K562 (cell line): Measurements from ENCODE around the gene TRAF5. TPM values are rescaled to one million over a fixed set of nuclear protein-coding genes. Genes with fewer than 3 reads are reported as not detected.

Experiments used
- ARID3A ChIP-seq: IDR thresholded peaks from 2 replicates; pipeline ENCODE4 v1.6.1; 2012; ENCODE audit warnings: low read depth, low read length, improper control_type of control experiment, borderline replicate concordance
- CBX5 ChIP-seq: IDR thresholded peaks from 2 replicates; pipeline ENCODE4 v1.6.1; 2014; ENCODE audit warnings: low read depth, borderline replicate concordance
- CGGBP1 ChIP-seq: fragments of 250-450 bp; sonication (Bioruptor Pico); IDR thresholded peaks from 2 replicates; pipeline ENCODE4 v1.9.0; 2021; ENCODE audit warnings: mild to moderate bottlenecking
- ESRRA ChIP-seq: fragments of 450-650 bp; IDR thresholded peaks from 2 replicates; pipeline ENCODE4 v1.6.1; 2014; ENCODE audit warnings: low read depth, mild to moderate bottlenecking, moderate library complexity, borderline replicate concordance
- GABPA ChIP-seq: fragments of 200-800 bp; sonication (Bioruptor generic); conservative IDR thresholded peaks from 2 replicates; pipeline ENCODE4 v1.6.1; 2016; ENCODE audit warnings: low read depth, missing genetic modification characterization, missing compliant biosample characterization
- GATAD2B ChIP-seq: fragments of 450-650 bp; IDR thresholded peaks from 2 replicates; pipeline ENCODE4 v1.6.1; 2017; ENCODE audit warnings: mild to moderate bottlenecking, borderline replicate concordance
- GTF2E2 ChIP-seq: fragments of 200-800 bp; sonication (Bioruptor generic); IDR thresholded peaks from 2 replicates; pipeline ENCODE4 v1.6.1; 2016; ENCODE audit warnings: missing genetic modification characterization, missing compliant biosample characterization
- GTF2F1 ChIP-seq: IDR thresholded peaks from 2 replicates; pipeline ENCODE4 v1.6.1; 2011; ENCODE audit warnings: low read depth, low read length, improper control_type of control experiment
- NCOA1 ChIP-seq: fragments of 450-650 bp; IDR thresholded peaks from 2 replicates; pipeline ENCODE4 v1.6.1; 2016; ENCODE audit warnings: low read depth
- NEUROD1 ChIP-seq: fragments of 150-350 bp; IDR thresholded peaks from 2 replicates; pipeline ENCODE4 v1.6.1; 2014; ENCODE audit warnings: borderline replicate concordance, low read length, low read depth; ENCODE audit not compliant: partially characterized antibody
- NR1H2 ChIP-seq: sonication (generic); formaldehyde crosslinking; IDR thresholded peaks from 2 replicates; pipeline ENCODE4 v1.4.0; 2020; ENCODE audit warnings: mild to moderate bottlenecking, missing genetic modification reagents
- RBM14 ChIP-seq: fragments of 200-400 bp; formaldehyde crosslinking; IDR thresholded peaks from 2 replicates; pipeline ENCODE4 v1.6.1; 2018; ENCODE audit warnings: low read depth, mild to moderate bottlenecking, low read length, moderate library complexity, borderline replicate concordance; ENCODE audit not compliant: insufficient read depth
- SMARCC2 ChIP-seq: fragments of 450-650 bp; IDR thresholded peaks from 2 replicates; pipeline ENCODE4 v1.6.1; 2017; ENCODE audit warnings: antibody characterized with exemption, moderate library complexity, mild to moderate bottlenecking, low read depth
- XRCC4 ChIP-seq: IDR thresholded peaks from one replicate; pipeline ENCODE4 v1.6.1; 2011; ENCODE audit not compliant: insufficient read depth, insufficient read length; ENCODE audit errors: extremely low read depth
- ZC3H11A ChIP-seq: IDR thresholded peaks from 2 replicates; pipeline ENCODE4 v1.6.1; 2012; ENCODE audit warnings: low read depth, low read length, improper control_type of control experiment
- ZNF140 ChIP-seq: fragments of 250-450 bp; sonication (Bioruptor Pico); IDR thresholded peaks from 2 replicates; pipeline ENCODE4 v1.8.0; 2021; ENCODE audit warnings: moderate library complexity, mild to moderate bottlenecking, inconsistent platforms
- ZNF444 ChIP-seq: fragments of 250-450 bp; sonication (Bioruptor Pico); IDR thresholded peaks from 2 replicates; pipeline ENCODE4 v1.4.0; 2020; ENCODE audit warnings: mild to moderate bottlenecking, moderate library complexity
- ZNF584 ChIP-seq: fragments of 200-800 bp; sonication (Bioruptor generic); IDR thresholded peaks from 2 replicates; pipeline ENCODE4 v1.6.1; 2016; ENCODE audit warnings: low read depth, mild to moderate bottlenecking, missing genetic modification characterization, missing compliant biosample characterization
- ZNF717 ChIP-seq: fragments of 250-450 bp; sonication (Bioruptor Pico); IDR thresholded peaks from 2 replicates; pipeline ENCODE4 v1.5.0; 2021
- polyA plus RNA-seq, 8 experiments: library from polyadenylated mRNA; depleted of rRNA in 4 of 8; stranded (reverse) in 5 of 8; unstranded in 3 of 8; fragments of >200 nt; fragmentation: Nextera tagmentation in 2 of 8; fragmentation: Illumina TruSeq in 1 of 8; extraction: Ambion mirVana in 2 of 8; extraction: Trizol in 1 of 8; gene quantifications; 2 replicates each; pipeline versions ENCODE4 v1.2.1 to v1.2.3, GENCODE V29; 2011 to 2014; ENCODE audit warnings: inconsistent platforms in 1 of 8, missing spikeins in 1 of 8
- total RNA-seq, 7 experiments: library from RNA; depleted of rRNA in 6 of 7; stranded (reverse); fragments of >200 nt in 6 of 7; fragmentation: Illumina TruSeq in 2 of 7; extraction: Trizol in 2 of 7; gene quantifications; 2 replicates each; pipeline versions ENCODE4 v1.2.1 to v1.2.3, GENCODE V29; 2011 to 2021; ENCODE audit warnings: low replicate concordance in 1 of 7
- TF ChIP-seq, protein P1 (sequence below): fragments of 450-650 bp; IDR thresholded peaks from 2 replicates; pipeline ENCODE4 v1.6.1; 2016; ENCODE audit warnings: mild to moderate bottlenecking
- TF ChIP-seq, protein P2 (sequence below): sonication (generic); formaldehyde crosslinking; IDR thresholded peaks from 2 replicates; pipeline ENCODE4 v1.8.1; 2023; ENCODE audit warnings: mild to moderate bottlenecking, missing genetic modification reagents, moderate library complexity

The TRAF5 gene
- total and polyA plus RNA-seq, 9 of the 15 experiments (the other 6 are each of a cell fraction or from before 2014, with no cell fraction given), result 2.0 to 9.3 (median 5.3) TPM

- peak; percentile 75; the same call in 1 of the 2 replicates for TF ChIP-seq ZNF444 (CRISPR knock-in tag)
- TF ChIP-seq NEUROD1, result no peak
- TF ChIP-seq ESRRA, result no peak
- TF ChIP-seq ZNF140, result no peak
- TF ChIP-seq ZNF584 (CRISPR knock-in tag), result peak; percentile 59; the same call in 1 of the 2 replicates
- TF ChIP-seq NR1H2 (CRISPR knock-in tag), result no peak
- TF ChIP-seq SMARCC2, result no peak
- TF ChIP-seq GTF2E2, result no peak; the same call in 1 of the 2 replicates
- TF ChIP-seq CGGBP1 (CRISPR knock-in tag), result no peak
- TF ChIP-seq GABPA (tag), result no peak
- TF ChIP-seq ARID3A, result no peak
- no peak for TF ChIP-seq CBX5
- TF ChIP-seq, protein P1, sequence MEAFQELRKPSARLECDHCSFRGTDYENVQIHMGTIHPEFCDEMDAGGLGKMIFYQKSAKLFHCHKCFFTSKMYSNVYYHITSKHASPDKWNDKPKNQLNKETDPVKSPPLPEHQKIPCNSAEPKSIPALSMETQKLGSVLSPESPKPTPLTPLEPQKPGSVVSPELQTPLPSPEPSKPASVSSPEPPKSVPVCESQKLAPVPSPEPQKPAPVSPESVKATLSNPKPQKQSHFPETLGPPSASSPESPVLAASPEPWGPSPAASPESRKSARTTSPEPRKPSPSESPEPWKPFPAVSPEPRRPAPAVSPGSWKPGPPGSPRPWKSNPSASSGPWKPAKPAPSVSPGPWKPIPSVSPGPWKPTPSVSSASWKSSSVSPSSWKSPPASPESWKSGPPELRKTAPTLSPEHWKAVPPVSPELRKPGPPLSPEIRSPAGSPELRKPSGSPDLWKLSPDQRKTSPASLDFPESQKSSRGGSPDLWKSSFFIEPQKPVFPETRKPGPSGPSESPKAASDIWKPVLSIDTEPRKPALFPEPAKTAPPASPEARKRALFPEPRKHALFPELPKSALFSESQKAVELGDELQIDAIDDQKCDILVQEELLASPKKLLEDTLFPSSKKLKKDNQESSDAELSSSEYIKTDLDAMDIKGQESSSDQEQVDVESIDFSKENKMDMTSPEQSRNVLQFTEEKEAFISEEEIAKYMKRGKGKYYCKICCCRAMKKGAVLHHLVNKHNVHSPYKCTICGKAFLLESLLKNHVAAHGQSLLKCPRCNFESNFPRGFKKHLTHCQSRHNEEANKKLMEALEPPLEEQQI, result 0 out of 2 replicates have a peak, but pooled peaks have one; percentile 19
- no peak for TF ChIP-seq XRCC4
- TF ChIP-seq ZNF717 (CRISPR knock-in tag), result no peak
- TF ChIP-seq, protein P2, sequence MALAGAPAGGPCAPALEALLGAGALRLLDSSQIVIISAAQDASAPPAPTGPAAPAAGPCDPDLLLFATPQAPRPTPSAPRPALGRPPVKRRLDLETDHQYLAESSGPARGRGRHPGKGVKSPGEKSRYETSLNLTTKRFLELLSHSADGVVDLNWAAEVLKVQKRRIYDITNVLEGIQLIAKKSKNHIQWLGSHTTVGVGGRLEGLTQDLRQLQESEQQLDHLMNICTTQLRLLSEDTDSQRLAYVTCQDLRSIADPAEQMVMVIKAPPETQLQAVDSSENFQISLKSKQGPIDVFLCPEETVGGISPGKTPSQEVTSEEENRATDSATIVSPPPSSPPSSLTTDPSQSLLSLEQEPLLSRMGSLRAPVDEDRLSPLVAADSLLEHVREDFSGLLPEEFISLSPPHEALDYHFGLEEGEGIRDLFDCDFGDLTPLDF (CRISPR knock-in tag), result no peak
- no peak for TF ChIP-seq NCOA1
- TF ChIP-seq ZC3H11A, result no peak
- 0 out of 2 replicates have a peak, but pooled peaks have one; percentile 39 for TF ChIP-seq GATAD2B
- no peak for TF ChIP-seq RBM14
- no peak for TF ChIP-seq GTF2F1
Observed at GRCh38 chr1:211382182-211382713, 55.6 kb downstream of the TRAF5 start (continued).
